Muscle of leg (tissue), 11 donors: ENCODE measurements around the gene ZNF816. TPM values are rescaled to one million over a fixed set of nuclear protein-coding genes. Genes with fewer than 3 reads are reported as not detected.
"Not testable (repeated sequence)": the region's sequence is repeated elsewhere in the genome, so short reads cannot be mapped to it uniquely, and the experiment has no call there.

Experiments
- DNase-seq: peaks from one replicate; pipeline ENCODE4 v3.0.0; 2013
- H3K27ac ChIP-seq: one replicate; pipeline ENCODE4 v1.5.1; 2013; ENCODE audit warnings: mild to moderate bottlenecking, low read length, control low read depth
- H3K27me3 ChIP-seq: one replicate; pipeline ENCODE4 v1.6.1; 2013; ENCODE audit warnings: low read length; ENCODE audit not compliant: control insufficient read depth, insufficient read depth
- H3K36me3 ChIP-seq: one replicate; pipeline ENCODE4 v1.6.1; 2013; ENCODE audit warnings: low read length; ENCODE audit not compliant: control insufficient read depth, insufficient read depth
- H3K4me1 ChIP-seq: one replicate; pipeline ENCODE4 v1.6.1; 2013; ENCODE audit warnings: low read length; ENCODE audit not compliant: control insufficient read depth, insufficient read depth
- H3K4me3 ChIP-seq: one replicate; pipeline ENCODE4 v1.5.1; 2013; ENCODE audit warnings: low read length, control low read depth
- H3K9me3 ChIP-seq: replicated peaks from 2 replicates; pipeline ENCODE4 v1.6.1; 2013; ENCODE audit warnings: low read depth, low read length; ENCODE audit not compliant: control insufficient read depth
- WGBS: methylation state at CpG from one replicate; pipeline ENCODE4 v1.1.5; 2013; ENCODE audit warnings: missing lambda C conversion rate; ENCODE audit not compliant: insufficient coverage; 5-methylcytosine and 5-hydroxymethylcytosine counted together
- polyA plus RNA-seq, 8 donors: library from polyadenylated mRNA; unstranded; fragments of 120-200 nt; gene quantifications; one replicate each; pipeline versions ENCODE4 v1.2.1 to v1.2.3, GENCODE V29; 2013; ENCODE audit warnings: inconsistent platforms in 1 of 8, low replicate concordance in 1 of 8; ENCODE audit not compliant: insufficient read length in 8 of 8, insufficient read depth in 1 of 8
- total RNA-seq: library from RNA; stranded (reverse); fragments of 120-200 nt; gene quantifications from one replicate; pipeline ENCODE4 v1.2.4, GENCODE V29; 2013

ZNF816 gene
- total and polyA plus RNA-seq, 9 donors: 5.8 to 10.7 (median 6.4) TPM

GRCh38 chr19:52944703-52945493, 17.8 kb downstream of the ZNF816 start:
- H3K27me3 ChIP-seq, H3K4me3 ChIP-seq, H3K36me3 ChIP-seq, H3K27ac ChIP-seq, DNase-seq: not testable (repeated sequence)
- Histone ChIP-seq H3K4me1 (peaks cover 19% of the 10 kb centered on the region), H3K9me3 (peaks cover 18% of the 10 kb centered on the region)
- WGBS: 84% methylated on average over 4 of the region's 17 CpGs

- Histone ChIP-seq H3K27me3 (no peaks in the 10 kb centered on the region), H3K27ac (no peak overlapping the region), H3K4me3 (no peak overlapping the region), H3K36me3 (no peaks in the 10 kb centered on the region), H3K4me1 (peaks cover 19% of the 10 kb centered on the region), H3K9me3 (peaks cover 15% of the 10 kb centered on the region)
- no peak for DNase-seq
- 86% methylated on average over 10 of the region's 17 CpGs for WGBS
Measured at GRCh38 chr19:52943884-52944643, 18.6 kb downstream of the ZNF816 start.

GRCh38 chr19:52943134-52943883, 19.4 kb downstream of the ZNF816 start:
- peaks cover 19% of the 10 kb centered on the region for H3K4me1 ChIP-seq
- DNase-seq: no peak
- H3K36me3 ChIP-seq: no peaks in the 10 kb centered on the region
- no peaks in the 10 kb centered on the region for H3K27me3 ChIP-seq
- H3K27ac ChIP-seq: peak overlapping the region; percentile 85
- WGBS: 81% methylated on average over 21 of the region's 29 CpGs
- peak overlapping the region; percentile 89 for H3K4me3 ChIP-seq
- H3K9me3 ChIP-seq: peaks cover 7% of the 10 kb centered on the region

GRCh38 chr19:52942386-52943133, 20.1 kb downstream of the ZNF816 start:
- WGBS: under 1% methylated on average over 31 of the region's 43 CpGs
- no peaks in the 10 kb centered on the region for H3K36me3 ChIP-seq
- no peaks in the 10 kb centered on the region for H3K27me3 ChIP-seq
- peaks cover 19% of the 10 kb centered on the region for H3K4me1 ChIP-seq
- peaks cover 2% of the 10 kb centered on the region for H3K9me3 ChIP-seq
- peak overlapping the region; percentile 86 for H3K27ac ChIP-seq
- DNase-seq: peak; percentile 93
- peak overlapping the region; percentile 89 for H3K4me3 ChIP-seq

- peak overlapping the region; percentile 86 for H3K27ac ChIP-seq
- no peaks in the 10 kb centered on the region for H3K9me3 ChIP-seq
- DNase-seq: peak; percentile 74
- H3K27me3 ChIP-seq: no peaks in the 10 kb centered on the region
- no peaks in the 10 kb centered on the region for H3K36me3 ChIP-seq
- H3K4me1 ChIP-seq: peaks cover 19% of the 10 kb centered on the region
- peak overlapping the region; percentile 89 for H3K4me3 ChIP-seq
- WGBS: under 1% methylated on average over 24 of the region's 26 CpGs
Measured at GRCh38 chr19:52941941-52942385, 20.7 kb downstream of the ZNF816 start.

- Histone ChIP-seq H3K4me1 (peaks cover 17% of the 10 kb centered on the region), H3K27ac (peak overlapping the region; percentile 86), H3K4me3 (peak overlapping the region; percentile 89)
- H3K9me3 ChIP-seq, H3K27me3 ChIP-seq, DNase-seq, H3K36me3 ChIP-seq: not testable (repeated sequence)
- WGBS: 12% methylated on average over 2 of the region's 2 CpGs
Measured at GRCh38 chr19:52941523-52941922, 21.2 kb downstream of the ZNF816 start.

GRCh38 chr19:52940905-52941304, 21.8 kb downstream of the ZNF816 start:
- not testable (repeated sequence) for H3K27ac ChIP-seq, H3K4me3 ChIP-seq, DNase-seq, H3K36me3 ChIP-seq, H3K9me3 ChIP-seq, H3K27me3 ChIP-seq
- 77% methylated on average over 3 of the region's 5 CpGs for WGBS
- peaks cover 11% of the 10 kb centered on the region for H3K4me1 ChIP-seq

DNA sequence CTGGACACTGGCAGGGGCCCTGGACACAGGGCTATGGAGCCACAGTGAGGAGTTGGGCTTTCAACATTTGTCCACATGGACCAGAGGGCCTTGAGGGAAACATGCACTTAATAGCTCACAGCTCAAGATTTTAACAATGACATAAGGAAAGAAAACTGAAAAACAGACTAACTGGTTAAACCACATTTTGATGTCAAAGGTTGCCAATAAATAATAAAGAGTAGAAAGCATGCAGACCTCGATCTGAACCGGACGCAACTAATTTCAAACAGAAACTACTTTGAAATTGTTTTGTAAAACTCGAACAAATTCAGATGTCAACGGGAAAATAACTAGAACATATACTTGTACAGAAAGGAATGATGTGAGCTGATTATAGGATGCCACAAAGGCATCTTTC, 23.9 kb downstream of the ZNF816 start:
- Histone ChIP-seq H3K9me3 (no peaks in the 10 kb centered on the region), H3K36me3 (no peaks in the 10 kb centered on the region), H3K4me3 (no peak overlapping the region), H3K27me3 (no peaks in the 10 kb centered on the region), H3K27ac (no peak overlapping the region), H3K4me1 (peaks cover 8% of the 10 kb centered on the region)
- no CpG with 5 or more reads among the region's 5 CpGs for WGBS
- no peak for DNase-seq

DNA sequence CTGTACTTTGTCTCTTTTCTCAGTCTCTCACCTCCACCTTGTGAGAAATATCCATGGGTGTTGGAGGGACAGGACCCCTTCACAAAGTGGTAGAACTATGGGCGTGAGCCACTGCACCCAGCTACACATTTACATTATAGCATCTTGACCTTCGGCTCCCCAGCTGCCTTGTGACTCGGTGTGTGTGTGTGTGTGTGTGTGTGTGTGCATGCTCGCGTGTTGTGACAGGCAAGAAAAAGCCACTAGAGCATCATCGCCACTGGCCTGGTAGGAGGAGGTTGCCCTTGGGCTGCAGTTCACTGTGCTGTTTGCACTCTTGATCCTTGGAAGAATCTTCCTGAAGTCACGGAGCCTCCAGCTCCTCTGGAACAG, 25.7 kb downstream of the ZNF816 start:
- no peaks in the 10 kb centered on the region for H3K36me3 ChIP-seq
- no peak overlapping the region for H3K4me3 ChIP-seq
- no peak overlapping the region for H3K27ac ChIP-seq
- no peaks in the 10 kb centered on the region for H3K9me3 ChIP-seq
- no CpG with 5 or more reads among the region's 7 CpGs for WGBS
- no peak for DNase-seq
- H3K27me3 ChIP-seq: no peaks in the 10 kb centered on the region
- H3K4me1 ChIP-seq: no peaks in the 10 kb centered on the region
